HG03342 (cell line): Measurements from ENCODE around the gene CES4A.

Experiments used
- ATAC-seq: cut with Tn5 transposase; IDR thresholded peaks from one replicate; pipeline ENCODE4 v1.9.1; 2021; ENCODE audit warnings: mild to moderate bottlenecking, moderate library complexity; ENCODE audit not compliant: unreplicated experiment

CES4A gene

DNA sequence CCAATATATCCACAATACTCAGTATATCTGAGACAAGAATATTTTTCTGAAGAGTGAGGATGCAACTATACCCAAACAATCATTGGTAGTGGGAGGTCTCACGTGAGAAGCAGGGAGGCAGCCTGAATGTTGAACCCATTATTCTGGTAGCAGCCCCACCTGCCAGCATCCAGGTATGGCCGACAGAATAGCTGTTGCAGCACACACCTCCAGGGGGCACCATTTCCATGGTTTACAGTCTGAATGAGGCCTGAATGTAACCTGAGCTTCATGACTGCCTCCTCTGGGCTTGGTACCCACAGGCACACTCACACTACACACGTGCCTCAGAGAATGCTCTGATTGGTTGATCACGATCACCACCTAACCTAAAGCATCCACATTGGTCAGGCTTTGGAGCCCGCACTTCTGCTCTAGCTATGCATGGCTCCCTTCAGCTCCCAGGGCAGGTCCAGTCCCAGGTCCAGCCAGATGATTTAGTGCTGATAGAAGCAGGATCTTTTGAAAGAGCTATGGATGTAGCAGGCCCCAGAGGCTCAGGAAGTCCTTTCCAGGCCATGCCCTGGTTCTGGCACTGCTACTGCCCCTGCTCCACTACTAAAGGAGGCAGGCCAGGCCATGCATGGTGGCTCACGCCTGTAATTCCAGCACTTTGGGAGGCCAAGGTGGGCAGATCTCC lies 29.6 kb downstream of the CES4A start:
- peak; percentile 91 for ATAC-seq

DNA sequence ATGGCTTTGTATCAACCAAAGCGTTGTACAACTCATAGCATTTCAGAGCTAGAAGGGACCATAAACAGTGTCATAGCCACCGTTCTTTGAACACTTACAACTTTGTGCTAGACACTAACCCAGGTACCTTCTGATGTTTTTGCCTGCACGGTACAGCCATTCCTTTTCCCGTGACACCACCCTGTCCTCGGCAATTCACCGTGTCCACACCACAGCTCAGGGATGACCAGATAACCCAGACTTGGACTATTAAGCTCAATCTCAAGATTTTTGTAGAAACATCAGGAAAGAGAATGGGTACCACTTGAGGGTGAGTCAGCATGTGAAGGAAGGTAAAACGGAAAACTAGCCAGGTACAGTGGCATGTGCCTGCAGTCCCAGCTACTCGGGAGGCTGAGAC lies 30.8 kb downstream of the CES4A start:
- ATAC-seq: no peak

DNA sequence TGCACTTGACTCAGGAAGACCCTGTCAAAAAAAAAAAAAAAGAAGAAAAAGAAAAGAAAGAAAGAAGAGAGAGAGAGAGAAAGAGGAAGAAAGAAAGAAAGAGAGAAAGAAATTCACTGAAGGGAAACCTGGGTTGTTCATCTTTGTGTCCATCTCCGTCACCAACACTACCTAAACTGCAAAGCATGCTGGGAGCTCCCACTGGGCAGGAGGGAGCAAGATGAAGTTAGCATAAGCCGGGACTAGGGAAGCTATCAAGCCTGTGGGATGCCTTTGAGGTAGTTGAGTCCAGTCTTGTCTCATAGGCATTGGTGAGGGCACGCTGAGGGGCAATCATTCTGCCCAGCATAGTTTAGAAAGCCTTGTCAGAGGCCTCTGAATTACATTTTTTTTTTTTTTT lies 32.9 kb downstream of the CES4A start:
- no peak for ATAC-seq

DNA sequence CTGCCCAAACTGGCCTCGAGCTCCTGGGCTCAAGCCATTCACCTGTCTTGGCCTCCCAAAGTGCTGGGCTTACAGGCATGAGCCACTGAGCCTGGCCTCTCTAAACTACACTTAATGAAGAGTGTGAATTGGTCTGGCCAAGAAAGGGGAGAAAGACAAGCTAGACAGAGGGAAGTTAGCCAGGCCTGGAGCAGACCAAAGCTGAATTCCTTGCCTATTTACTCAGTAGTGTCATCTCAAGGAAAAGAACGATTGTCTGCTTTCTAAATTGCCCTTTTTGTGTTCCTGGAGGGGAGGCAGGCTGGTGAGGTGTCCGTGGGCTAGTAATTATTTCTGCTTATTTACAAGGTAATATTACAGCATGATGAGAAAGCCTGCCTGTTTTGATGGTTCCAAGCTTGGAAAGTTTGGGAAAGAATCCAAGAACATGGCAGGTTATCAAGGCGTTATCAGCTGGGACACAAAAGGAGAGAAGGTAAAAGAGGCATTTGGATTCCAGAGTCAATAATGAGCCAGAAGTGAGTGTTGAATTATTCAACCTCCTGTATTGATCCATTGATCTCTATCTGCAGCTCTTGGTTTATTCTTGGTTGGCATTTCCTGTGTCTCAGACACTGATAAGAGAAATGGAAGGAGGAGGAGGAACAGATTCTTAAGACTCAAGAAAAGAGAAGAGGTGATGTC lies 34.3 kb downstream of the CES4A start:
- no peak for ATAC-seq

DNA sequence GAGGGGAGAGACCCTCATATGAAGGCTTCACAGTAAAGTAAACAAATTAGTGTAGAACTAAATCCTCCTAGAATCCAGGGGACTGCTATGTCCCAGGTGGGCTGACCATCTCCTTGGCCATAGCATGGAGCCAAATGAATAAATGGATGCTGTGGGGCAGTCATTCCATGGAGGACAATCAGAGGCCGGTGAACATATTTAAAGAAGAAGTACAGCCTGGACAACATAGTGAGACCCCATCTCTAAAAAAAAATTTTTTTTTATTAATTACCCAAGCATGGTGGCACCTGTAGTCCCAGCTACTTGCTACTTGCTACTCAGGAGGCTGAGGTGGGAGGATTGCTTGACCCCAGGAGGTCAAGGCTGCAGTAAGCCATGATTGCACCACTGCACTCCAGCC lies 35.3 kb downstream of the CES4A start:
- ATAC-seq: no peak

DNA sequence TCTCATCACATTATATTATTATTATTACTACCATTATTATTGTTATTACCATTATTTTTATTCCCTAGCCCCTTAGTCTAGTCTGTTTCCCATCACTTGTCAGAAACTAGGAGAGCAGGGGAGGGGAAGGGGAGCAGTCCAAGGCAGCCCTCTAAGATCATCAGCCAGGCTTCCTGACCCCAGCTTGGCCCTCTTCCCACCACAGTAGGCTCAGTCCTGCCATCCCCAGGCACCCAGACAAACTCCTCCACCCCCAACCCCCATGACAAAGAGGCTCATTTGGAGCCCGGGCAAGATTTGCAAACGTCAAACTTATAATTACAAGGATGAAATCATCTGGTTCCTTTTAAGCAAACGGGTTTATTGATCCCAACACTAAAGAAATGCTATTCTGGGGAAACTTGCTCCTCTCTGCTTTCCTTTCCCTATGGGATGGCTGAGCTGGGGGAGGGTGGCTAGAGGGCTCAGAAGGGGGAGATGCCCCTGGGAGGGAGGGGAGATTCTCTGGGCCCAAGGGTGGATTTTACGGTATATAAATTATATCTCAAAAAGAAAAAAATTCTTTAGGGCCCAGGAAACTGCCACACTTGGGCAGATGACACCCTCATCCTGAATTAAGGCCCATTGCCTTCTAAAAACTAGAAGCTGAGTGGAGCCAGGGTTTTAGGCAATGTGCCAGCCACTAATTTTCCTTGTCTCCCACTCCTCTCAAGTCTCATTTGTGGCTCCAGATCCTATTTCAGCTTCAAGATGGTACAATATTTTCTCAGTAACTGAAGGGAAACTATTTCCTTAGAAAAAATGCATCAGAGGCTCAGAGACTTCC lies 36.2 kb downstream of the CES4A start:
- ATAC-seq: no peak

DNA sequence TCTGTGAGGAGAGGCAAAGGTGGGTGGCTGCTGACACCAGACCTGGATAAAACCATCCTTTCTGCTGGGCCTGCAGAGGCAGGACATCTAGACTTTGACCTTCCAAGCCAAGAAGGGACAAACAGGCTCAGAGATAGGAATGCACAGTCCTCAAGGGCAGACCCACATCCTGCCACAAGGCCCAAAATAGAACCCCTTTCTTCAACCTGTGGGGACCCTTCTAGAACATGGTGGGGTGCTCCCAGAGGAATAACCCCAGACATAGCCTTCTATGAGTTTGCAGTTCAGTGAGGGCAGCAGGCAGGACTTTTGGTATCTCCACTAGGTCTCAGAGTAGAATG lies 36.8 kb downstream of the CES4A start:
- no peak for ATAC-seq

DNA sequence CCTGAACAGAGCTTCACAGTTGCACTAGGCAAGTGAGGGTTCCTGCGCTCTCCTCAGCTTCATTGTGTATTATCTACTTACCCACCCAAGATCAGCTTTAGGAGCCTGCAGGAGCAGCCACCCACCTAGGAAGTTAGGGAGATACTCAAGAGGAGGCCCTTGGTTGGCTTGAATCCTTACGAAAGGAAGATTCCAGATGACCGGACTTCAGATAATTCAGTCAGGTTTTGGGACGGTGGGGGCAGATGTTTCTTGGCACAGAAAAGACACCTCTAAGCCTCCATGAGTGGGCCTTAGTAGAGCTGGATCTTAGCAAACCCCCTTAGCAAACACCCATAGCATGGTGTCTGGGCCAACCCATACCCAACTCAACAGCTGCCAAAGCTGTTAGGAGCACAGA lies 38.2 kb downstream of the CES4A start:
- ATAC-seq: no peak

DNA sequence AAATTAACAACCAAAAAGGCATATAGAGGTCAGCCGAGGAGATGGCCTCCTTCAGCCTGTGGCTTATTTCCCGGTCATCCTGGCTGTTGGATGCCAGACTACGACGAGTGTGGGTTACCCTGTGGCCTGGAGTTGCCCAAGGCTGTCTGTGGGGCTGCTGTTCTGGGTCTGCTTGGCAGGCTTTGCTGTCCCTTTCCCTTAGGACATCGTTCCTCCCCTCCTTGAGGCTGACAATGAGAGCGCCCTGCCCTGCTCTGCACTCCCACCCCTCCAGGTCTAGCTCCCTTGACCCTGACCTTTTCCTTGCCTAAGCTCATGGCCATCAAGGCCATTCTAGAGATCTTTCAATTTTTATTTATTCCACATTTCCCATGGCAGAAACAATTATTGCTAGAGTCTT lies 38.7 kb downstream of the CES4A start:
- no peak for ATAC-seq

DNA sequence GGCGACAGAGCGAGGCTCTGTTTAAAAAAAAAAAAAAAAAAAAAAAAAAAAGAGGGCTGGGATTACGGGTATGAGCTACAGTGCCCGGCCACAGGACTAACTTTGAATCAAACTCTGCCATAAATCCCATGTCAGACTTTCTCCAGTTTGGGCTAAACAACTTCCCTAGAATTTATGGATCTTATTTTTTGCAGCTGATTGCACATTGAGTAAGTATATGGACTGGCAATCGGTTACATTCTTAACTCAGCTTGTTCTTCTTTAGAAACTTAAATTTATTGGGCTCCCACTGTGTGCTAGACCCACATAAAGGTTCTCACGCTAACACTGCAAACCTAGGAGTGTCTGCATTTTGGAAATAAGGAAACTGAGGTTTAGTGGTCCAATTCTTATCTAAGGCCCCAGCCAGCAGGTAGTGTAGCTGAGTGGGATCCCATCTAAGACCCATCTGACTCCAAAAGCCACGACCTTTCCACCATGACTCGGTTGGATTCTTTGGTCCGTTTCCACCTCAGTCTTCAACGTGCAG lies 39.8 kb downstream of the CES4A start:
- ATAC-seq: no peak

DNA sequence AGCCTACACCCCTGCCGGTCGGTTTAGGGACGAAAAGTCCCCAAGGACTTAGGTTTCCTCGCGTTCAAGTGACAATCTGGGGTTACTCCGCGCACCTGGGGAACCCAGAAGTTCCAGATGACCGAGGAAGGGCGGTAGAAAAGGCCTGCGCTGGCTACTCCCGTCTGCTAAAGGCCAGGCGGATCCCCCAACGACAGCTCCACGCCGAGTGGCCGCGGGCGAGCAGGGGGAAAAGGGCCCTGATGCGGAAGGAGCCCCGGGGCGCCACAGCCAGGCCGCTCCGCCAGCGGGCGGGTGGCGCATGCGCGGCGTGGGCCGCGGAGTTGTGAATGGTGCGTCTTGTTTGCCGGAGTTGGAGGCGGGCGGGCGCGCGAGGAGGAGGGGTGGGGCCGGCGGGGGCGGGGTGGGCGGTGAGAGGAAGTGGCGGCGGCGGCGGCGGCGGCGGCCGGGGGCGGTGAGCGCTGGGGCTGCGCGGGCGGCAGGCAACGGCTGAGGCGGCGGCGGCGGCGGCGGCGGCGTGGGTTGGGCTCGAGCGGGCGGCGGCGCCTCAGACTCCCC lies 40.4 kb downstream of the CES4A start, which contains the start of gene CBFB:
TSS of gene CBFB (plus strand) at position 454 of the 558 bp plus-strand sequence. CDS start 259 bp downstream, outside the sequence.
- peak; percentile 79 for ATAC-seq

DNA sequence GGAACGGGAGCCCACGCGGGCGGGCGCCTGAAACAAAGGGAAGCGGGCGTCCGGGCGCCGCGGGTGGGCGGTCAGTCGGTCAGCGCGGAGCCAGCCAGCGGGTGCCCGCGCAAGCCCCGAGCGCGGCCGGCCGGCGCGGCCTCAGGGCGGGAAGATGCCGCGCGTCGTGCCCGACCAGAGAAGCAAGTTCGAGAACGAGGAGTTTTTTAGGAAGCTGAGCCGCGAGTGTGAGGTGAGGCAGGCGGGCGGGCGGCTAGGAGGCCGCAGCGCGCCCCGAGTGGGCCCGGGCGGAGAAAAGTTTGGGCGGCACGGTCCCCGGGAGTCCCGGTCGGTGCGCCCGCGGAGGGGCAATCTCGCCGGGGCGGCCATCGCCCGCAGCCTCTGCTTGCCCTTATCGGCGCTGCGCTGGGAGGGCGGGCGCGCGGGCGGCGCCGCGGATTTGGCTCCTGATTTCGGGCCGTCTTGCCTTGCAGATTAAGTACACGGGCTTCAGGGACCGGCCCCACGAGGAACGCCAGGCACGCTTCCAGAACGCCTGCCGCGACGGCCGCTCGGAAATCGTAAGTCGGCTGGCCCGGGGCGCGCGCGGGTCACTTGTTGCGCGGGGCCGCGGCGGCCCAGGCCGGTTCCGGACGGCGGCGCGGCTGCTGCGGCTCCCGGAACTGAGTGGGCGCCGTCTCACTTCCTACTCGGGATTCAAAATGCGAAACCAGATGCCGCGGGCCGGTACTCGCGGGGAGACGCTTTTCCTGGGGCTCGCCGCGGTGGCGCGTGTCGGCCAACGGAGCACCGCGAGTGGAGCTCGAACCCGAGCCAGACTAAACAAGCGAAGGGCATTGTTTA lies 41.1 kb downstream of the CES4A start:
- ATAC-seq: peak; percentile 35

DNA sequence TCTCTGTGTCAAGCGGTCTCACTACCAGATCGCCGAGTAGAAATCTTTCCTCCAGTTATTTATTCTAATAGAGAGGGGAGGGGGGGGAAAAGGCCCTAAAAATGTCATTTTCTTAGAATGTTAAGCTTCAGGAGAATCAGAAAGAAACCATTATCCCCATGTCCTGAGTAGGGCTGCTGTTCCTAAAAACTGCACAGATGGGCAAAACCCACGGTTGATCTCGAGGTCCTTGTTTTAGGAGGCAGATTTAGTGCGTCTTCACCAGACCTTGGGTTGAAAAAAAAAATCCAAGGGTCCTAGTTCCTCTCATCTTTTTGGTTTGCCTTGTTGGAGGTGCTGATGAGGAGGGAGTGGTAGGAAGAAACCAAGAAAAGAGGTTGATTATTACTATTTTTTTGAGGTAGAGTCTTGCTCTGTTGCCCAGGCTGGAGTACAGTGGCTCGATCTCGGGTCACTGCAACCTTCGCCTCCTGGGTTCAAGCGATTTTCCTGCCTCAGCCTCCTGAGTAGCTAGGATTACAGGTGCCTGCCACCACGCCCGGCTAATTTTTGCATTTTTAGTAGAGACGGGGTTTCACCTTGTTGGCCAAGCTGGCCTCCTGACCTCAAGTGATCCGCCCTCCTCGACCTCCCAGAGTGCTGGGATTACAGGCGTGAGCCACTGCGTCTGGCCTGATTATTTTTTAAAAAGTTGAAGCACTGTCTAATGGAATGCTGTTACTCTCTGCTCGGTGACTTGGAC lies 42.0 kb downstream of the CES4A start:
- ATAC-seq: no peak

DNA sequence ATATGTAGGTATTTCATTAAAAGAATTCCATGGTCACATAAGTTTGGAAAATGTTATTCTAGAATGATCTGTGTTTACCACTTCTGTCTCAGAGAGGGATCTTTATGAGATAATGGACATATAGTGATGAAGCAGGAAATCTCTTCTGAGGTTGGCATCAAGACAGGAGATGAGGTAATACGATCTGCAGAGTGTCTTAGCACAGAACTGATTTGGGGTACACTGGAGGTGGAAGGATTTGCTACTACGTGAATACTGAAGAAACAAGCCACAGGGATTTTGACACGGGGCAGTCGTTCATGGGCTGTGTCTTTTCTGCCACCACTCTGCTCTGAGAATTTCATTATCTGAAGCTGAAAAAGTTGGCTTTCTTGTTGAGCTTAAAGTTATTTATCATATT lies 46.1 kb downstream of the CES4A start:
- no peak for ATAC-seq

DNA sequence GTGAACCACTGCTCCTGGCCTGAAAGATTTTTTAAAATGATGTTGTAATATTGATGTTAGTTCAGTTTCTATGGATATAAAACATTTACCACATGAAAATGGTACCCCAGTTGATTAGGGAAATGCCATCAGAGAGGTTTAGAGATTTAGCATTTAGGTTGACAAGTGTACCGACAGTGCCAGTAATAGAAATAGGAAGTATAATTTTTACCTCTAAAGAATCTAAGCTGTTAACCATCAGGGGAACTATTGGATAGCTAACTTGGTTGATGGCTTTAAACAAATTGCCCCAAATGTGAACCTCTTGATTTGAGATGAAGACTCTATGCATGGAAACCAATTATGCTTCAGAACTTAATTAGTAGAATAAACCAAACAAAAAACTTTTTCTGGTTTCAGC lies 47.0 kb downstream of the CES4A start:
- ATAC-seq: no peak

DNA sequence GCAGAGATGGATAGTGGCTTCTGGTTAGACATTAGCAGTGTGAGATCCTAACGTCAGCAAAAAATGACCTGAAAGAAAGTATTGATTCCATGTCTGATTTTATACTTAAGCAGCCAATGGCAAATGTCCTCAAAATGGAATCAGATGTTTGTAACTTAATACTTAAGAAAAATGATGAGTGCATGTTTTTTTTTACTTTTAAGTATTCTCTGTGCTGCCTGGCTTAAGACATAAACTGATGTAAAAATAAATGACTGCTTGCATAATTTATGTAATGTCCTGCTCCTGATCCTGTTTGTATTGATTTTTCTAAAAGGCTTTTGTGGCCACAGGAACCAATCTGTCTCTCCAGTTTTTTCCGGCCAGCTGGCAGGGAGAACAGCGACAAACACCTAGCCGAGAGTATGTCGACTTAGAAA lies 47.9 kb downstream of the CES4A start:
- no peak for ATAC-seq

DNA sequence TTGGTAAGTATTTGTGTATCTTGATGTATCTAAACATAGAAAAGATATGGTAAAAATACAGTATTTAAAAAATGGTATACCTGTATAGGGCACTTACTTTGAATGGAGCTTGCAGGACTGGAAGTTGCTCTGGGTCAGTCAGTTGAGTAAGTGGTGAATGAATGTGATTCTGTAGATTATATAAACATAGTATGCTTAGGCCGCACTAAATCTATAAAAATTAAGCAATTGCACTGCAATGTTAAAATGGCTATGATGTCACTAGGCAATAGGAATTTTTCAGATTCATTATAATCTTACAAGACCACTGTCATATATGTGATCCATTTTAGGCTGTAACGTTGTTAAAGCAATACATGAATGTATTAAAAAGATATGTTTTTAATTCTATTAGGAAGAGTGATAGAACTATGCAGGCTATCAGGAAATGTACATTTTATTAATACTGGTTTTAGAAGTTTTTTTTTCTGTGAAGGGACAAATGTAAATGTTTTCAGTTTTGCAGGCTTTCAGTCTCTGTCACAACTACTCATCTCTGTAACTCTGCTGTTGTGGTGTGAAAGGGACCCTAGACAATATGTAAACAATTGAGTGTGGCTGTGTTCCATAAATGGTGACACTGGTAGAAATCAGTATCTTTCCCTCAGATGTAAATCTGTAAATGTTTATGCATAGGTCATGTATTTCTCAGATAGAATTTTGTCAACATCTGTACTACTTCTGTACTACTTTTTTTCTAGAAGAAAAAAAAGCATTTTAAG lies 51.1 kb downstream of the CES4A start:
- no peak for ATAC-seq

DNA sequence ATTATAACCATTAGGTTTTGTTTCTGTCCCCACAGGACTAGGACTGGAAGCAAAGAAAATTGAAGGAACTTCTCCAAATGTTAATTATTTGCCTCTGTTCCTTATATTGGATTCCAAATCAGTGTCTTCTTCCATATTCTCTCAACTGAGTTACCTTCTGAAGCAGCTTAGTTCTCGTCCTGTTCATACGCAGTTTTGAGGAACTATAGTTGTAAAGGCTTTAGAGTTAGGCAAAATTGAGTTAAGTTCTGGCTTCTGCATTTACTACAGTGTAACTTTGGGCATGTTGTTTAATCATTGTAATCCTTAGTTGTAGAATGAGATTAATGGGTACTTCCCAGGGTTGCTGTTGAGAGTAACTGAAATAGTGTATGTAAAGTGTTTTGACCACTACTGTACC lies 51.8 kb downstream of the CES4A start:
- no peak for ATAC-seq

DNA sequence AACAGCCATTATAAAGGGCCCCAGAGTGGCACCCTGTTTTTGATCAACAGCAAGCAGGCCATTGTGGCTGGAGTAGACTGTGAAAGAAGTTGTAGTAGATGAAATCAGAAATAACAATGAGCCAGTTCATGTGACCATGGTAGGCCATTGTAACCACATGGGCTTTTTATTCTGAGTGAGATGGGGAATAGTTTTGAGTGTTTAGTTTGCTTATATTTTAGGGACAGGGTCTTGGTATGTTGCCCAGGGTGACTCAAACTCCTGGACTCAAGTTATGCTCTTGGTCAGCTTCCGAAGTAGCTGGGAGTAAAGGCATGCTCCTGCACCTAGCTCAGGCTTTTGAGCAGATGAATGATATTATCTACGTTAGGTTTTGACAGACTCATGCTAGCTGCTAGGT lies 52.5 kb downstream of the CES4A start:
- no peak for ATAC-seq
